HG03108 (cell line): ENCODE data around the gene OCA2.

ENCODE experiments used
- ATAC-seq: cut with Tn5 transposase; IDR thresholded peaks from one replicate; pipeline ENCODE4 v1.9.1; 2021; ENCODE audit warnings: moderate library complexity; ENCODE audit not compliant: unreplicated experiment

The OCA2 gene

GRCh38 chr15:27889258-27889657 is 209.9 kb downstream of the OCA2 start:
- ATAC-seq = no peak

- ATAC-seq = no peak
Observed at GRCh38 chr15:27885201-27885600, 213.9 kb downstream of the OCA2 start.

GRCh38 chr15:27884726-27885125 is 214.4 kb downstream of the OCA2 start:
- ATAC-seq = no peak

GRCh38 chr15:27878841-27879240 is 220.3 kb downstream of the OCA2 start:
- ATAC-seq = no peak

GRCh38 chr15:27873828-27874227 is 225.3 kb downstream of the OCA2 start:
- no peak for ATAC-seq

- no peak for ATAC-seq
Observed at GRCh38 chr15:27873039-27873438, 226.1 kb downstream of the OCA2 start.

GRCh38 chr15:27872355-27872754 is 226.8 kb downstream of the OCA2 start:
- ATAC-seq = no peak

- ATAC-seq = no peak
Observed at GRCh38 chr15:27871902-27872260, 227.2 kb downstream of the OCA2 start.

GRCh38 chr15:27871078-27871901 is 227.8 kb downstream of the OCA2 start:
- ATAC-seq = no peak

- no peak for ATAC-seq
Observed at GRCh38 chr15:27870320-27870719, 228.8 kb downstream of the OCA2 start.

GRCh38 chr15:27869697-27870281 is 229.3 kb downstream of the OCA2 start:
- ATAC-seq = no peak

GRCh38 chr15:27868828-27869404 is 230.2 kb downstream of the OCA2 start:
- no peak for ATAC-seq

- ATAC-seq = no peak
Observed at GRCh38 chr15:27867861-27868260, 231.3 kb downstream of the OCA2 start.

GRCh38 chr15:27866505-27867165 is 232.5 kb downstream of the OCA2 start:
- ATAC-seq = no peak

GRCh38 chr15:27865926-27866325 is 233.2 kb downstream of the OCA2 start:
- ATAC-seq = no peak

- ATAC-seq = no peak
Observed at GRCh38 chr15:27865323-27865922, 233.7 kb downstream of the OCA2 start.

- no peak for ATAC-seq
Observed at GRCh38 chr15:27864719-27865118, 234.4 kb downstream of the OCA2 start.

GRCh38 chr15:27864086-27864485 is 235.0 kb downstream of the OCA2 start:
- no peak for ATAC-seq

GRCh38 chr15:27863000-27863399 is 236.1 kb downstream of the OCA2 start:
- ATAC-seq = no peak

- ATAC-seq = no peak
Observed at GRCh38 chr15:27861171-27861570, 237.9 kb downstream of the OCA2 start.

GRCh38 chr15:27855137-27855536 is 244.0 kb downstream of the OCA2 start:
- no peak for ATAC-seq
